H1 (cell line): ENCODE data around the gene ANKRD11. TPM values are rescaled to one million over a fixed set of nuclear protein-coding genes. Genes with fewer than 3 reads are reported as not detected.

Experiments
- CTCF ChIA-PET: fragments of 300-600 bp; sonication (Branson Sonifier 250); formaldehyde crosslinking; loops from one replicate; lab custom pipeline; 2021; ENCODE audit not compliant: partially characterized antibody; lab: Charles Lee
- POLR2A ChIA-PET: fragments of 300-600 bp; sonication (Branson Sonifier 250); formaldehyde crosslinking; loops from one replicate; lab custom pipeline; 2021; ENCODE audit warnings: inconsistent platforms; ENCODE audit not compliant: partially characterized antibody; lab: Charles Lee
- DNase-seq, 2 experiments: peaks; one replicate each; pipeline versions ENCODE4 v3.0.0 to v3.0.0-alpha.2; 2010 to 2022; ENCODE audit warnings: low spot score in 2 of 2, low read depth in 1 of 2, mixed read lengths in 1 of 2
- FAIRE-seq: peaks from 2 replicates; lab custom pipeline; 2011; peaks lifted over from hg19 to GRCh38; lab: Jason Lieb, UNC
- H2AFZ ChIP-seq: 2 replicates; pipeline ENCODE4 v1.8.1; 2012; ENCODE audit warnings: low read length, inconsistent platforms
- H2AK5ac ChIP-seq: 2 replicates; pipeline ENCODE4 v1.6.1; 2013; ENCODE audit warnings: low read depth, low read length
- H2BK120ac ChIP-seq: replicated peaks from 2 replicates; pipeline ENCODE3; 2013; ENCODE audit warnings: low read depth, low read length, inconsistent platforms
- H2BK12ac ChIP-seq: 2 replicates; pipeline ENCODE4 v1.6.1; 2013; ENCODE audit warnings: low read depth, low read length
- H2BK15ac ChIP-seq: 2 replicates; pipeline ENCODE4 v1.6.1; 2013; ENCODE audit warnings: low read length
- H2BK20ac ChIP-seq: 2 replicates; pipeline ENCODE4 v1.6.1; 2013; ENCODE audit warnings: low read length
- H2BK5ac ChIP-seq: 2 replicates; pipeline ENCODE4 v1.6.1; 2013; ENCODE audit warnings: low read depth, low read length
- H3K14ac ChIP-seq: 2 replicates; pipeline ENCODE4 v1.6.1; 2013; ENCODE audit warnings: inconsistent platforms; ENCODE audit not compliant: insufficient read length
- H3K18ac ChIP-seq: 2 replicates; pipeline ENCODE4 v1.6.1; 2013; ENCODE audit warnings: low read length; ENCODE audit errors: extremely low read depth
- H3K23ac ChIP-seq: 2 replicates; pipeline ENCODE4 v1.6.1; 2013; ENCODE audit warnings: inconsistent platforms; ENCODE audit not compliant: insufficient read length
- H3K23me2 ChIP-seq: 2 replicates; pipeline ENCODE4 v1.6.1; 2013; ENCODE audit warnings: low read depth, low read length
- H3K27ac ChIP-seq: 2 replicates; pipeline ENCODE4 v1.6.1; 2011; ENCODE audit warnings: low read depth, low read length, inconsistent platforms
- H3K27me3 ChIP-seq, 4 experiments: replicated peaks in 1 of 4; 1 replicate in 1 of 4; 2 replicates in 3 of 4; pipeline versions ENCODE4 v1.6.1 to v1.8.1; 2011 to 2013; ENCODE audit warnings: low read length in 3 of 4, mild to moderate bottlenecking in 3 of 4, inconsistent platforms in 2 of 4, mixed read lengths in 2 of 4, moderate library complexity in 1 of 4; ENCODE audit not compliant: control insufficient read depth in 3 of 4, insufficient read depth in 3 of 4; ENCODE audit errors: extremely low read depth in 1 of 4
- H3K36me3 ChIP-seq, 4 experiments: 2 replicates each; pipeline versions ENCODE4 v1.6.1 to v1.8.1; 2011 to 2013; ENCODE audit warnings: mild to moderate bottlenecking in 4 of 4, low read length in 3 of 4, moderate library complexity in 2 of 4, control low read depth in 1 of 4, inconsistent platforms in 1 of 4; ENCODE audit not compliant: insufficient read depth in 4 of 4, control insufficient read depth in 2 of 4
- H3K4ac ChIP-seq: replicated peaks from 2 replicates; pipeline ENCODE3; 2013; ENCODE audit warnings: low read length, low read depth, mixed read lengths, inconsistent platforms; ENCODE audit not compliant: insufficient read length
- H3K4me1 ChIP-seq, 4 experiments: replicated peaks in 1 of 4; 1 replicate in 1 of 4; 2 replicates in 3 of 4; pipeline versions ENCODE4 v1.6.1 to v1.8.1; 2011 to 2013; ENCODE audit warnings: low read length in 3 of 4, inconsistent platforms in 2 of 4, mixed read lengths in 1 of 4; ENCODE audit not compliant: insufficient read depth in 4 of 4, control insufficient read depth in 3 of 4
- H3K4me2 ChIP-seq, 2 experiments: 2 replicates each; pipeline versions ENCODE4 v1.6.1 to v1.8.1; 2011 to 2013; ENCODE audit warnings: low read depth in 2 of 2, low read length in 2 of 2, control low read depth in 1 of 2, inconsistent platforms in 1 of 2, mild to moderate bottlenecking in 1 of 2; ENCODE audit not compliant: insufficient read depth in 1 of 2
- H3K4me3 ChIP-seq, 4 experiments: fragments of 200-600, 300-600 bp in 1 of 4; sonication (generic), shearing (Covaris generic), sonication (Bioruptor Twin) in 1 of 4; 2 replicates each; pipeline versions ENCODE4 v1.5.1 to v1.8.1; 2011 to 2016; ENCODE audit warnings: low read length in 4 of 4, low read depth in 3 of 4, control low read depth in 2 of 4, inconsistent platforms in 2 of 4, mild to moderate bottlenecking in 2 of 4, mixed read lengths in 1 of 4, moderate library complexity in 1 of 4; ENCODE audit not compliant: insufficient read depth in 2 of 4; ENCODE audit errors: extremely low read depth in 1 of 4
- H3K56ac ChIP-seq: replicated peaks from 2 replicates; pipeline ENCODE3; 2013; ENCODE audit warnings: low read depth, mild to moderate bottlenecking, mixed read lengths, low read length, inconsistent platforms; ENCODE audit not compliant: insufficient read length
- H3K79me1 ChIP-seq: 2 replicates; pipeline ENCODE4 v1.6.1; 2013; ENCODE audit warnings: low read depth, low read length, control low read depth
- H3K79me2 ChIP-seq, 2 experiments: 2 replicates each; pipeline versions ENCODE4 v1.6.1 to v1.8.1; 2012 to 2013; ENCODE audit warnings: low read length in 2 of 2, mild to moderate bottlenecking in 2 of 2, inconsistent platforms in 1 of 2; ENCODE audit not compliant: insufficient read depth in 2 of 2, control insufficient read depth in 1 of 2
- H3K9ac ChIP-seq, 4 experiments: replicated peaks in 1 of 4; 1 replicate in 1 of 4; 2 replicates in 3 of 4; pipeline versions ENCODE4 v1.6.1 to v1.8.1; 2011 to 2013; ENCODE audit warnings: low read depth in 3 of 4, low read length in 3 of 4, control low read depth in 2 of 4, mild to moderate bottlenecking in 2 of 4, moderate library complexity in 2 of 4, inconsistent platforms in 1 of 4; ENCODE audit errors: extremely low read depth in 1 of 4
- H3K9me3 ChIP-seq, 2 experiments: 2 replicates each; pipeline versions ENCODE4 v1.6.1 to v1.8.1; 2012 to 2013; ENCODE audit warnings: mild to moderate bottlenecking in 2 of 2, moderate library complexity in 2 of 2, control low read depth in 1 of 2, inconsistent platforms in 1 of 2, low read depth in 1 of 2, low read length in 1 of 2, mixed read lengths in 1 of 2; ENCODE audit not compliant: insufficient read depth in 2 of 2
- H4K20me1 ChIP-seq, 2 experiments: replicated peaks in 1 of 2; 2 replicates each; pipeline versions ENCODE3 to v1.8.1; 2011 to 2013; ENCODE audit warnings: inconsistent platforms in 2 of 2, low read length in 2 of 2, mild to moderate bottlenecking in 1 of 2; ENCODE audit not compliant: insufficient read depth in 2 of 2, control insufficient read depth in 1 of 2
- H4K5ac ChIP-seq: 2 replicates; pipeline ENCODE4 v1.6.1; 2013; ENCODE audit warnings: low read length, low read depth, mixed read lengths, inconsistent platforms; ENCODE audit not compliant: insufficient read length
- H4K8ac ChIP-seq: 2 replicates; pipeline ENCODE4 v1.8.0; 2013; ENCODE audit warnings: mild to moderate bottlenecking, moderate library complexity, low read length, inconsistent platforms; ENCODE audit not compliant: insufficient read depth; ENCODE audit errors: extremely low read depth
- H4K91ac ChIP-seq: replicated peaks from 2 replicates; pipeline ENCODE3; 2013; ENCODE audit warnings: low read length, mixed read lengths, inconsistent platforms; ENCODE audit not compliant: insufficient read length
- JUN ChIP-seq: IDR thresholded peaks from 2 replicates; pipeline ENCODE4 v1.6.1; 2011; ENCODE audit warnings: low read depth, mild to moderate bottlenecking, improper control_type of control experiment, low read length
- ZNF274 ChIP-seq: IDR thresholded peaks from 2 replicates; pipeline ENCODE4 v1.7.0; 2012; ENCODE audit warnings: low read length, borderline replicate concordance; ENCODE audit errors: extremely low read depth
- WGBS, 2 experiments: shearing (Covaris generic) in 1 of 2; methylation state at CpG; one replicate each; pipeline versions ENCODE4 v1.1.6 to v1.1.7; 2013 to 2015; ENCODE audit warnings: low lambda C conversion rate in 2 of 2, mixed read lengths in 2 of 2, inconsistent platforms in 1 of 2, low coverage in 1 of 2, missing lambda C conversion rate in 1 of 2; ENCODE audit not compliant: insufficient replicate concordance in 2 of 2, insufficient coverage in 1 of 2, insufficient read length in 1 of 2; ENCODE audit errors: extremely low coverage in 1 of 2, missing lambda C conversion rate in 1 of 2; 5-methylcytosine and 5-hydroxymethylcytosine counted together
- polyA plus RNA-seq, 7 experiments: library from polyadenylated mRNA; depleted of rRNA in 3 of 7; stranded (reverse) in 5 of 7; unstranded in 2 of 7; fragments of >200 nt in 5 of 7; fragments of 200-250 nt in 2 of 7; gene quantifications; 1 replicate in 5 of 7; 2 replicates in 1 of 7; 4 replicates in 1 of 7; pipeline versions ENCODE4 v1.2.1 to v1.2.3, GENCODE V29; 2011 to 2013; ENCODE audit warnings: missing spikeins in 2 of 7, mixed read lengths in 2 of 7
- total RNA-seq: library from RNA; stranded (reverse); fragmentation: NEBNext Ultra II Directional; extraction: Animal tissue kit (Norgen Biotek cat#: 25700); gene quantifications from 2 replicates; pipeline ENCODE4 v1.2.1, GENCODE V29; 2021

ANKRD11 gene
- total and polyA plus RNA-seq, 2 of the 8 experiments (the other 6 are each of a cell fraction or from before 2014, with no cell fraction given), result 46.5 to 142 TPM

DNA sequence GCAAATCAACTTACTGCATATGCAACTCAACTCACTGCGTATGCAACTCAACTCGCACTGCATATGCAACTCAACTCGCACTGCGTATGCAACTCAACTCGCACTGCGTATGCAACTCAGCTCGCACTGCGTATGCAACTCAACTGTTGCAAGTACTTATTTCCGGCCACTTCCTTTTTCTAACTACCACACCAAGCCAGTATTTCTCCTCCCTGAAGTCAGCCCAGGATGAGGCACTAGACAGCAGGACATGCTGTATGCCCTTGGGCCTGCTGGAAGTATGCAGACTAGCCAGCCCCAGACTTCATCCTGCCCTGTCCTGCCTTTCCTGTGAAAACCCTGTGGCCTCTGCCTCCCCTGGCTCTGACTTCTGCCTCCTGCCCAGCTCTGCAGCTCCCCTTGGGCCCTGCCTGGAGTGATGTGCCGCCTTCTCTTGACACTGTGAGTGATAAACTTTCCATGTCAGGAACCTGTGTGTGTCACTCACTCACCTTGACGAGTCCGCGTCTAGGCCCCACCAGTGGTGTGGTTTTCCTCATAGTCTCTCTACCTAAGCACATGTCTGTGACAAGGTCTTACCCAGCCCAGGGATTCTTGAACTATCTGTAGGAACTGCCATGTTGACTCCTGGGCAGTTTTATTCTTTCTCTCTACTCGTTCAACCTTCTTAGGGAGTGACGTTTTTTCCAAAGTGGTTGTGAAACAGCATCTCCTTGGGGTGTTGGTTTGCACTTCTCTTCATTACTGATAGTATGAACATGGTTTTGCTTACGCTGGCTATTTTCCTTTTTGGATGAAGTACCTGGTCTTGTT, 256.5 kb downstream of the ANKRD11 start:
- H3K9ac ChIP-seq, result no peak overlapping the region
- POLR2A ChIA-PET, result interaction anchor here (1.1 kb wide), 1 partner anchor 16 kb away, joined by 3 read pairs; the partner anchor contains the start of gene ZNF778

More for the DNA sequence above, 256.5 kb downstream of the ANKRD11 start:
- Histone ChIP-seq H3K4me3 (no peak overlapping the region), H3K4ac (no peak overlapping the region), H4K20me1 (no peaks in the 10 kb centered on the region), H4K8ac (no peak overlapping the region), H2BK12ac (no peak overlapping the region), H3K9me3 (peaks cover 24 to 27% of the 10 kb centered on the region in 2 experiments), H4K91ac (no peak overlapping the region), H3K18ac (no peak overlapping the region), H2BK20ac (no peak overlapping the region), H4K5ac (no peak overlapping the region), H2BK15ac (no peak overlapping the region), H3K4me2 (no peak overlapping the region)
- 95% methylated on average over 16 of the region's 16 CpGs; no CpG with 5 or more reads in 1 of the 2 experiments for WGBS, 2 experiments
- no peak for DNase-seq
- no peak for TF ChIP-seq JUN
- TF ChIP-seq ZNF274, result no peak
- TF ChIP-seq, all 59 proteins: peak for 0
- Histone ChIP-seq H3K56ac (no peak overlapping the region), H2AFZ (no peak overlapping the region), H3K4me1 (no peaks in the 10 kb centered on the region), H2BK120ac (no peak overlapping the region), H3K36me3 (peaks cover 14 to 49% (median 34%) of the 10 kb centered on the region in 4 experiments), H2AK5ac (no peak overlapping the region), H3K79me2 (peaks cover 0 to 2% of the 10 kb centered on the region in 2 experiments; a peak in 1 of 4 replicates), H3K23me2 (peaks cover 2% of the 10 kb centered on the region; the same call in 1 of the 2 replicates), H3K23ac (no peak overlapping the region), H2BK5ac (no peak overlapping the region), H3K79me1 (peaks cover 6% of the 10 kb centered on the region; the same call in 1 of the 2 replicates), H3K27me3 (no peaks in the 10 kb centered on the region), H3K14ac (no peak overlapping the region), H3K27ac (no peak overlapping the region)
- CTCF ChIA-PET, result interaction anchor here (0.7 kb wide), 1 partner anchor 96 kb away, joined by 3 read pairs; no protein-coding TSS in a partner anchor
- no peak for FAIRE-seq
